ENCODE data around the gene LRP5.

LRP5 gene

DNA sequence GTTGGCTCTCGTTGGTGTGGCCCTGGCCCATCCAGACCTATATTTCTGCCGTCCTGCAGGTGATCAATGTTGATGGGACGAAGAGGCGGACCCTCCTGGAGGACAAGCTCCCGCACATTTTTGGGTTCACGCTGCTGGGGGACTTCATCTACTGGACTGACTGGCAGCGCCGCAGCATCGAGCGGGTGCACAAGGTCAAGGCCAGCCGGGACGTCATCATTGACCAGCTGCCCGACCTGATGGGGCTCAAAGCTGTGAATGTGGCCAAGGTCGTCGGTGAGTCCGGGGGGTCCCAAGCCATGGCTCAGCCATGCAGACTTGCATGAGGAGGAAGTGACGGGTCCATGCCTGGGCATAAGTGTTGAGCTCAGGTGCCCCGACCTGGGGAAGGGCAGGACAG is 91.0 kb downstream of the LRP5 start:
- H3K36me3 ChIP-seq (ENCODE audit: control insufficient read depth in 1 of 2, insufficient read depth in 2 of 2, low read depth in 1 of 2, low read length in 2 of 2) = peaks cover 32 to 46% of the 10 kb centered on the region in 2 experiments
- H3K4ac ChIP-seq (ENCODE audit: low read depth in 1 of 2, low read length in 2 of 2) = no peak overlapping the region
- no peaks in the 10 kb centered on the region for H3K27me3 ChIP-seq (ENCODE audit: control insufficient read depth in 1 of 2, insufficient read depth in 1 of 2, low read length in 2 of 2)
- no peak overlapping the region for H3K9ac ChIP-seq (ENCODE audit: low read length)
- no peak overlapping the region for H2BK5ac ChIP-seq (ENCODE audit: low read depth, low read length, poor library complexity, severe bottlenecking)
- no peak overlapping the region for H3K4me2 ChIP-seq (ENCODE audit: low read length, poor library complexity, severe bottlenecking)
- no peak overlapping the region for H4K8ac ChIP-seq (ENCODE audit: low read length)
- H2BK15ac ChIP-seq (ENCODE audit: low read depth, poor library complexity, severe bottlenecking) = no peak overlapping the region
- no peak overlapping the region for H3K27ac ChIP-seq (ENCODE audit: low read length, poor library complexity, severe bottlenecking)
- peaks cover 16% of the 10 kb centered on the region for H3K79me1 ChIP-seq (replicated peaks; ENCODE audit: low read length, poor library complexity, severe bottlenecking)
- H2AFZ ChIP-seq (ENCODE audit: low read depth, low read length) = no peak overlapping the region
- H3K18ac ChIP-seq (ENCODE audit: low read depth in 1 of 2, low read length in 2 of 2) = no peak overlapping the region
- H3K9me3 ChIP-seq (ENCODE audit: control insufficient read depth, low read length) = no peaks in the 10 kb centered on the region
- WGBS = 98% methylated on average over 18 of the region's 18 CpGs
- H3K4me3 ChIP-seq (ENCODE audit: insufficient read depth in 1 of 2, low read depth in 1 of 2, low read length in 2 of 2) = no peak overlapping the region
- H2BK12ac ChIP-seq (ENCODE audit: low read length in 2 of 2) = no peak overlapping the region
- no peak overlapping the region for H3K14ac ChIP-seq (ENCODE audit: low read length in 2 of 2)
- H4K91ac ChIP-seq (ENCODE audit: low read length) = no peak overlapping the region
- DNase-seq = no peak
- H2BK120ac ChIP-seq (ENCODE audit: low read depth, low read length) = no peak overlapping the region
- no peak overlapping the region for H2AK5ac ChIP-seq (ENCODE audit: low read length, severe bottlenecking)
- H3K4me1 ChIP-seq (ENCODE audit: control insufficient read depth, insufficient read depth, low read depth, low read length) = peaks cover 2% of the 10 kb centered on the region
- H3K23ac ChIP-seq (ENCODE audit: low read length in 2 of 2) = no peak overlapping the region

DNA sequence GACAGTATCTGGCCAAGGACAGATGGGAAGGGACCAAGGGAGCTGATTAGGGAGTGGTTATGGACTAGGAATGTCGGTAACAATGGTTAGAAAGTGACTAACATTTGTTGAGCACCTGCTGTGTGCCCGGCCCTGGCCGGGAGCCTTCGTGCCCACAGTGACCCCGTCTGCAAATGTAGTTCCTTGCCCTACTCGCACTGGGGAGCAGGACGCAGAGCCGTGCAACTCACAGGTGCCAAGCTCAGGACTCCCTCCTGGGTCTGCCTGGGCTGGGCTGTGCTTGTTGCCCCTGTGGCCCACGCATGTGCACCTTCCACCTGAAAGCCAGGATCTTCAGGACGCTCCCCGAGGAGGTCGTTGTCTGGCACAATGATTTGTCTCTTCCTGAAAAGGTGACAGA is 91.4 kb downstream of the LRP5 start:
- no peak overlapping the region for H3K4me3 ChIP-seq (ENCODE audit: insufficient read depth in 1 of 2, low read depth in 1 of 2, low read length in 2 of 2)
- no peak overlapping the region for H4K91ac ChIP-seq (ENCODE audit: low read length)
- H2BK120ac ChIP-seq (ENCODE audit: low read depth, low read length) = no peak overlapping the region
- no peak for DNase-seq
- peaks cover 32 to 46% of the 10 kb centered on the region in 2 experiments for H3K36me3 ChIP-seq (ENCODE audit: control insufficient read depth in 1 of 2, insufficient read depth in 2 of 2, low read depth in 1 of 2, low read length in 2 of 2)
- no peak overlapping the region for H2BK15ac ChIP-seq (ENCODE audit: low read depth, poor library complexity, severe bottlenecking)
- H2AFZ ChIP-seq (ENCODE audit: low read depth, low read length) = no peak overlapping the region
- H3K23ac ChIP-seq (ENCODE audit: low read length in 2 of 2) = no peak overlapping the region
- H2BK12ac ChIP-seq (ENCODE audit: low read length in 2 of 2) = no peak overlapping the region
- H4K8ac ChIP-seq (ENCODE audit: low read length) = no peak overlapping the region
- no peaks in the 10 kb centered on the region for H3K27me3 ChIP-seq (ENCODE audit: control insufficient read depth in 1 of 2, insufficient read depth in 1 of 2, low read length in 2 of 2)
- H3K9ac ChIP-seq (ENCODE audit: low read length) = no peak overlapping the region
- H3K4me1 ChIP-seq (ENCODE audit: control insufficient read depth, insufficient read depth, low read depth, low read length) = peaks cover 2% of the 10 kb centered on the region
- no peak overlapping the region for H3K4ac ChIP-seq (ENCODE audit: low read depth in 1 of 2, low read length in 2 of 2)
- no peak overlapping the region for H3K27ac ChIP-seq (ENCODE audit: low read length, poor library complexity, severe bottlenecking)
- H2BK5ac ChIP-seq (ENCODE audit: low read depth, low read length, poor library complexity, severe bottlenecking) = no peak overlapping the region
- H3K9me3 ChIP-seq (ENCODE audit: control insufficient read depth, low read length) = no peaks in the 10 kb centered on the region
- H3K18ac ChIP-seq (ENCODE audit: low read depth in 1 of 2, low read length in 2 of 2) = no peak overlapping the region
- H2AK5ac ChIP-seq (ENCODE audit: low read length, severe bottlenecking) = no peak overlapping the region
- WGBS = 96% methylated on average over 12 of the region's 12 CpGs
- peaks cover 16% of the 10 kb centered on the region for H3K79me1 ChIP-seq (replicated peaks; ENCODE audit: low read length, poor library complexity, severe bottlenecking)
- H3K4me2 ChIP-seq (ENCODE audit: low read length, poor library complexity, severe bottlenecking) = no peak overlapping the region
- H3K14ac ChIP-seq (ENCODE audit: low read length in 2 of 2) = no peak overlapping the region

DNA sequence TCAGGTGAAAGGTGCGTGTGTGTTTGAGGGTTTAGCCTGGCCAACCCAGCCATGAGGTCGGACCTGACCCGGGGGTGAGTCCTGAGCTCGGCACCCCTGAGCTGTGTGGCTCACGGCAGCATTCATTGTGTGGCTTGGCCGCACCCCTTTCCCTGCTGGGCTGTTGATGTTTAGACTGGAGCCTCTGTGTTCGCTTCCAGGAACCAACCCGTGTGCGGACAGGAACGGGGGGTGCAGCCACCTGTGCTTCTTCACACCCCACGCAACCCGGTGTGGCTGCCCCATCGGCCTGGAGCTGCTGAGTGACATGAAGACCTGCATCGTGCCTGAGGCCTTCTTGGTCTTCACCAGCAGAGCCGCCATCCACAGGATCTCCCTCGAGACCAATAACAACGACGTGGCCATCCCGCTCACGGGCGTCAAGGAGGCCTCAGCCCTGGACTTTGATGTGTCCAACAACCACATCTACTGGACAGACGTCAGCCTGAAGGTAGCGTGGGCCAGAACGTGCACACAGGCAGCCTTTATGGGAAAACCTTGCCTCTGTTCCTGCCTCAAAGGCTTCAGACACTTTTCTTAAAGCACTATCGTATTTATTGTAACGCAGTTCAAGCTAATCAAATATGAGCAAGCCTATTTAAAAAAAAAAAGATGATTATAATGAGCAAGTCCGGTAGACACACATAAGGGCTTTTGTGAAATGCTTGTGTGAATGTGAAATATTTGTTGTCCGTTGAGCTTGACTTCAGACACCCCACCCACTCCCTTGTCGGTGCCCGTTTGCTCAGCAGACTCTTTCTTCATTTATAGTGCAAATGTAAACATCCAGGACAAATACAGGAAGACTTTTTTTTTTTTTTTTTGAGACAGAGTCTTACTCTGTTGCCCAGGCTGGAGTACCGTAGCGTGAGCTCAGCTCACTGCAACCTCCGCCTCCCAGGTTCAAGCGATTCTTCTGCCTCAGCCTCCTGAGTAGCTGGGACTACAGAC is 94.2 kb downstream of the LRP5 start:
- Histone ChIP-seq H3K4me1 (ENCODE audit: control insufficient read depth, insufficient read depth, low read depth, low read length) (peaks cover 2% of the 10 kb centered on the region), H3K79me1 (replicated peaks; ENCODE audit: low read length, poor library complexity, severe bottlenecking) (peaks cover 10% of the 10 kb centered on the region), H2BK15ac (ENCODE audit: low read depth, poor library complexity, severe bottlenecking) (no peak overlapping the region), H4K91ac (ENCODE audit: low read length) (no peak overlapping the region), H3K14ac (ENCODE audit: low read length in 2 of 2) (peak overlapping the region in 1 of 2 experiments; percentile 46), H3K4ac (ENCODE audit: low read depth in 1 of 2, low read length in 2 of 2) (no peak overlapping the region), H3K9me3 (ENCODE audit: control insufficient read depth, low read length) (no peaks in the 10 kb centered on the region), H3K23ac (ENCODE audit: low read length in 2 of 2) (no peak overlapping the region), H2AK5ac (ENCODE audit: low read length, severe bottlenecking) (no peak overlapping the region), H2BK12ac (ENCODE audit: low read length in 2 of 2) (no peak overlapping the region), H2BK120ac (ENCODE audit: low read depth, low read length) (no peak overlapping the region), H3K27ac (ENCODE audit: low read length, poor library complexity, severe bottlenecking) (no peak overlapping the region), H3K36me3 (ENCODE audit: control insufficient read depth in 1 of 2, insufficient read depth in 2 of 2, low read depth in 1 of 2, low read length in 2 of 2) (peaks cover 48 to 63% of the 10 kb centered on the region in 2 experiments), H3K4me3 (ENCODE audit: insufficient read depth in 1 of 2, low read depth in 1 of 2, low read length in 2 of 2) (no peak overlapping the region), H2AFZ (ENCODE audit: low read depth, low read length) (no peak overlapping the region), H4K8ac (ENCODE audit: low read length) (peak overlapping the region; percentile 24), H3K27me3 (ENCODE audit: control insufficient read depth in 1 of 2, insufficient read depth in 1 of 2, low read length in 2 of 2) (no peaks in the 10 kb centered on the region), H3K4me2 (ENCODE audit: low read length, poor library complexity, severe bottlenecking) (no peak overlapping the region), H3K18ac (ENCODE audit: low read depth in 1 of 2, low read length in 2 of 2) (no peak overlapping the region), H2BK5ac (ENCODE audit: low read depth, low read length, poor library complexity, severe bottlenecking) (no peak overlapping the region), H3K9ac (ENCODE audit: low read length) (no peak overlapping the region)
- WGBS = 86% methylated on average over 27 of the region's 34 CpGs
- no peak for DNase-seq

DNA sequence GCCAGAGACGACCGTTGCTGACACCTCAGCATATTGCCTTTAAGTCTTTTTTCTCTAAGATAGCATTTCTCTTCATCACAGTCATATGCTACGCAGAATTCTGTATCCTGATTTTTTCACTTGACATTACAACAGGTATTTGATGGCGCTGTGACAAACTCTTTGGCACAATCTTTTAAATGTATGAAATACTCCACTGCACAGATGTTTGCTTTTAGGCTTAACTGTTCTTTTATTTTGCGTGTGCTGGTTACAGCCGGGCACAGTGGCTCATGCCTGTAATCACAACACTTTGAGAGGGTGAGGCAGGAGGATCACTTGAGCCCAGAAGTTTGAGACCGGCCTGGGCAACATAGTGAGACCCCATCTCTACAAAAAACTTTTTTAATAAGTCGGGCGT is 96.1 kb downstream of the LRP5 start:
- H3K9me3 ChIP-seq (ENCODE audit: control insufficient read depth, low read length) = no peaks in the 10 kb centered on the region
- no peak overlapping the region for H3K4me2 ChIP-seq (ENCODE audit: low read length, poor library complexity, severe bottlenecking)
- no peak overlapping the region for H2BK12ac ChIP-seq (ENCODE audit: low read length in 2 of 2)
- no peak overlapping the region for H3K4ac ChIP-seq (ENCODE audit: low read depth in 1 of 2, low read length in 2 of 2)
- H3K18ac ChIP-seq (ENCODE audit: low read depth in 1 of 2, low read length in 2 of 2) = no peak overlapping the region
- no peak overlapping the region for H3K9ac ChIP-seq (ENCODE audit: low read length)
- H2AK5ac ChIP-seq (ENCODE audit: low read length, severe bottlenecking) = no peak overlapping the region
- DNase-seq = no peak
- H4K8ac ChIP-seq (ENCODE audit: low read length) = no peak overlapping the region
- H3K27ac ChIP-seq (ENCODE audit: low read length, poor library complexity, severe bottlenecking) = no peak overlapping the region
- no peak overlapping the region for H4K91ac ChIP-seq (ENCODE audit: low read length)
- no peak overlapping the region for H2AFZ ChIP-seq (ENCODE audit: low read depth, low read length)
- 97% methylated on average over 6 of the region's 9 CpGs for WGBS
- no peak overlapping the region for H2BK5ac ChIP-seq (ENCODE audit: low read depth, low read length, poor library complexity, severe bottlenecking)
- peaks cover 11% of the 10 kb centered on the region for H3K79me1 ChIP-seq (replicated peaks; ENCODE audit: low read length, poor library complexity, severe bottlenecking)
- no peak overlapping the region for H3K14ac ChIP-seq (ENCODE audit: low read length in 2 of 2)
- H3K36me3 ChIP-seq (ENCODE audit: control insufficient read depth in 1 of 2, insufficient read depth in 2 of 2, low read depth in 1 of 2, low read length in 2 of 2) = peaks cover 44 to 64% of the 10 kb centered on the region in 2 experiments
- no peak overlapping the region for H3K4me3 ChIP-seq (ENCODE audit: insufficient read depth in 1 of 2, low read depth in 1 of 2, low read length in 2 of 2)
- no peaks in the 10 kb centered on the region for H3K27me3 ChIP-seq (ENCODE audit: control insufficient read depth in 1 of 2, insufficient read depth in 1 of 2, low read length in 2 of 2)
- no peak overlapping the region for H3K23ac ChIP-seq (ENCODE audit: low read length in 2 of 2)
- H3K4me1 ChIP-seq (ENCODE audit: control insufficient read depth, insufficient read depth, low read depth, low read length) = peaks cover 9% of the 10 kb centered on the region
- no peak overlapping the region for H2BK15ac ChIP-seq (ENCODE audit: low read depth, poor library complexity, severe bottlenecking)
- H2BK120ac ChIP-seq (ENCODE audit: low read depth, low read length) = no peak overlapping the region
